HG02870 (cell line): ENCODE data around the gene ROBO1.

ENCODE experiments used
- ATAC-seq: cut with Tn5 transposase; IDR thresholded peaks from one replicate; pipeline ENCODE4 v1.9.1; 2021; ENCODE audit warnings: mild to moderate bottlenecking, moderate library complexity; ENCODE audit not compliant: unreplicated experiment

Gene ROBO1

GRCh38 chr3:79250746-79251145 lies 517.1 kb downstream of the ROBO1 start:
- ATAC-seq: no peak

GRCh38 chr3:79249701-79250100 lies 518.1 kb downstream of the ROBO1 start:
- no peak for ATAC-seq

- no peak for ATAC-seq
Observed at GRCh38 chr3:79247725-79248043, 520.1 kb downstream of the ROBO1 start.

GRCh38 chr3:79246875-79247724 lies 520.7 kb downstream of the ROBO1 start:
- no peak for ATAC-seq

- ATAC-seq: no peak
Observed at GRCh38 chr3:79245284-79246138, 522.3 kb downstream of the ROBO1 start.

- no peak for ATAC-seq
Observed at GRCh38 chr3:79236496-79236895, 531.3 kb downstream of the ROBO1 start.

GRCh38 chr3:79233431-79234060 lies 534.3 kb downstream of the ROBO1 start:
- ATAC-seq: no peak

- ATAC-seq: no peak
Observed at GRCh38 chr3:79230266-79230665, 537.5 kb downstream of the ROBO1 start.

- no peak for ATAC-seq
Observed at GRCh38 chr3:79217096-79217495, 550.7 kb downstream of the ROBO1 start.

GRCh38 chr3:79215286-79215685 lies 552.5 kb downstream of the ROBO1 start:
- ATAC-seq: no peak

GRCh38 chr3:79211586-79212359 lies 556.0 kb downstream of the ROBO1 start:
- ATAC-seq: no peak

GRCh38 chr3:79204351-79204750 lies 563.4 kb downstream of the ROBO1 start:
- ATAC-seq: no peak

GRCh38 chr3:79203144-79203519 lies 564.7 kb downstream of the ROBO1 start:
- ATAC-seq: no peak

GRCh38 chr3:79202471-79203143 lies 565.2 kb downstream of the ROBO1 start:
- no peak for ATAC-seq

GRCh38 chr3:79200456-79200855 lies 567.3 kb downstream of the ROBO1 start:
- ATAC-seq: no peak

- ATAC-seq: no peak
Observed at GRCh38 chr3:79199966-79200365, 567.8 kb downstream of the ROBO1 start.

- no peak for ATAC-seq
Observed at GRCh38 chr3:79187426-79187825, 580.4 kb downstream of the ROBO1 start.

- no peak for ATAC-seq
Observed at GRCh38 chr3:79184251-79184650, 583.5 kb downstream of the ROBO1 start.

- no peak for ATAC-seq
Observed at GRCh38 chr3:79183496-79183895, 584.3 kb downstream of the ROBO1 start.

- ATAC-seq: no peak
Observed at GRCh38 chr3:79178471-79179180, 589.2 kb downstream of the ROBO1 start.
